Stimulated activated naive CD4-positive, alpha-beta T cell treated with Interleukin-2 at 50 U/mL for 16 hours (primary cell): ENCODE data around the gene CTCFL.
"Not testable (repeated sequence)": the region's sequence is repeated elsewhere in the genome, so short reads cannot be mapped to it uniquely, and the experiment has no call there.

Experiments
- DNase-seq: peaks from one replicate; lab custom pipeline; 2025; lab: John Stamatoyannopoulos, UW

CTCFL gene

GRCh38 chr20:57481281-57481711 lies 43.6 kb downstream of the CTCFL start:
- no peak for DNase-seq

GRCh38 chr20:57480444-57481160 lies 44.3 kb downstream of the CTCFL start:
- DNase-seq, result no peak

GRCh38 chr20:57479196-57479595 lies 45.7 kb downstream of the CTCFL start:
- DNase-seq, result no peak

GRCh38 chr20:57478176-57478575 lies 46.8 kb downstream of the CTCFL start:
- no peak for DNase-seq

- no peak for DNase-seq
These were observed 48.1 kb downstream of the CTCFL start for GRCh38 chr20:57476641-57477461.

GRCh38 chr20:57476084-57476526 lies 48.8 kb downstream of the CTCFL start:
- no peak for DNase-seq

- no peak for DNase-seq
These were observed 49.4 kb downstream of the CTCFL start for GRCh38 chr20:57475388-57476083.

- DNase-seq, result no peak
These were observed 50.1 kb downstream of the CTCFL start for GRCh38 chr20:57474816-57475215.

GRCh38 chr20:57474205-57474604 lies 50.7 kb downstream of the CTCFL start:
- DNase-seq, result no peak

- DNase-seq, result no peak
These were observed 51.5 kb downstream of the CTCFL start for GRCh38 chr20:57473246-57474048.

- DNase-seq, result not testable (repeated sequence)
These were observed 52.5 kb downstream of the CTCFL start for GRCh38 chr20:57472474-57472873.

- no peak for DNase-seq
These were observed 53.2 kb downstream of the CTCFL start for GRCh38 chr20:57471496-57472372.

GRCh38 chr20:57470666-57471495 lies 54.1 kb downstream of the CTCFL start:
- DNase-seq, result no peak

GRCh38 chr20:57470212-57470522 lies 54.8 kb downstream of the CTCFL start:
- DNase-seq, result no peak

GRCh38 chr20:57469418-57470211 lies 55.3 kb downstream of the CTCFL start:
- no peak for DNase-seq

GRCh38 chr20:57468523-57469417 lies 56.2 kb downstream of the CTCFL start:
- no peak for DNase-seq

GRCh38 chr20:57467742-57468141 lies 57.2 kb downstream of the CTCFL start:
- DNase-seq, result no peak

- no peak for DNase-seq
These were observed 59.0 kb downstream of the CTCFL start for GRCh38 chr20:57465943-57466342.
